Osteoblast (primary cell): ENCODE results near the gene SYNGR4. TPM values are rescaled to one million over a fixed set of nuclear protein-coding genes. Genes with fewer than 3 reads are reported as not detected.

Experiments used
- DNase-seq: peaks from one replicate; pipeline ENCODE4 v3.0.0; 2011; ENCODE audit warnings: low spot score, mixed read lengths; ENCODE audit not compliant: insufficient read length; ENCODE audit errors: missing footprints
- H2AFZ ChIP-seq: 2 replicates; pipeline ENCODE4 v1.6.0; 2011; ENCODE audit warnings: mild to moderate bottlenecking, low read length
- H3K27ac ChIP-seq: 2 replicates; pipeline ENCODE4 v1.5.1; 2011; ENCODE audit warnings: mild to moderate bottlenecking, low read depth, low read length, moderate library complexity
- H3K27me3 ChIP-seq: 2 replicates; pipeline ENCODE4 v1.6.0; 2012; ENCODE audit warnings: mild to moderate bottlenecking, control low read depth, inconsistent platforms, low read length, moderate library complexity; ENCODE audit not compliant: insufficient read depth
- H3K36me3 ChIP-seq: 2 replicates; pipeline ENCODE4 v1.5.1; 2011; ENCODE audit warnings: mild to moderate bottlenecking, low read length, control low read depth, moderate library complexity; ENCODE audit not compliant: insufficient read depth
- H3K4me1 ChIP-seq: 2 replicates; pipeline ENCODE4 v1.5.1; 2011; ENCODE audit warnings: mild to moderate bottlenecking, low read length, control low read depth, moderate library complexity; ENCODE audit not compliant: insufficient read depth
- H3K4me2 ChIP-seq: 2 replicates; pipeline ENCODE4 v1.6.0; 2011; ENCODE audit warnings: mild to moderate bottlenecking, low read length; ENCODE audit not compliant: insufficient read depth
- H3K4me3 ChIP-seq: fragments of 200-600 bp; sonication (generic); 3 replicates; pipeline ENCODE4 v1.5.1; 2012; ENCODE audit warnings: mild to moderate bottlenecking, low read length, inconsistent platforms; ENCODE audit not compliant: insufficient read depth
- H3K79me2 ChIP-seq: 2 replicates; pipeline ENCODE4 v1.6.0; 2012; ENCODE audit warnings: mild to moderate bottlenecking, low read length, control low read depth, inconsistent platforms; ENCODE audit not compliant: insufficient read depth
- H3K9me3 ChIP-seq: 2 replicates; pipeline ENCODE4 v1.5.1; 2011; ENCODE audit warnings: low read depth, low read length, control low read depth
- H4K20me1 ChIP-seq: 2 replicates; pipeline ENCODE4 v1.6.0; 2012; ENCODE audit warnings: mild to moderate bottlenecking, low read length, control low read depth; ENCODE audit not compliant: insufficient read depth
- total RNA-seq: library from RNA; depleted of rRNA; stranded (reverse); fragments of >200 nt; gene quantifications from 2 replicates; pipeline ENCODE4 v1.2.3, GENCODE V29; 2012
- TF ChIP-seq, protein P1 (sequence below): IDR thresholded peaks from 2 replicates; pipeline ENCODE4 v1.5.1; 2011; ENCODE audit warnings: mild to moderate bottlenecking, low read depth, low read length, moderate library complexity; ENCODE audit errors: extremely low read depth

The SYNGR4 gene
- total RNA-seq, 1 donor, result not detected

- Histone ChIP-seq H3K79me2 (no peaks in the 10 kb centered on the region), H2AFZ (no peak overlapping the region), H3K27ac (no peak overlapping the region), H3K9me3 (no peaks in the 10 kb centered on the region), H3K4me1 (peaks cover 5% of the 10 kb centered on the region), H3K4me2 (no peak overlapping the region), H3K4me3 (no peak overlapping the region), H3K36me3 (no peaks in the 10 kb centered on the region), H3K27me3 (peaks cover 3% of the 10 kb centered on the region), H4K20me1 (no peaks in the 10 kb centered on the region)
- DNase-seq, result no peak
- TF ChIP-seq, protein P1, sequence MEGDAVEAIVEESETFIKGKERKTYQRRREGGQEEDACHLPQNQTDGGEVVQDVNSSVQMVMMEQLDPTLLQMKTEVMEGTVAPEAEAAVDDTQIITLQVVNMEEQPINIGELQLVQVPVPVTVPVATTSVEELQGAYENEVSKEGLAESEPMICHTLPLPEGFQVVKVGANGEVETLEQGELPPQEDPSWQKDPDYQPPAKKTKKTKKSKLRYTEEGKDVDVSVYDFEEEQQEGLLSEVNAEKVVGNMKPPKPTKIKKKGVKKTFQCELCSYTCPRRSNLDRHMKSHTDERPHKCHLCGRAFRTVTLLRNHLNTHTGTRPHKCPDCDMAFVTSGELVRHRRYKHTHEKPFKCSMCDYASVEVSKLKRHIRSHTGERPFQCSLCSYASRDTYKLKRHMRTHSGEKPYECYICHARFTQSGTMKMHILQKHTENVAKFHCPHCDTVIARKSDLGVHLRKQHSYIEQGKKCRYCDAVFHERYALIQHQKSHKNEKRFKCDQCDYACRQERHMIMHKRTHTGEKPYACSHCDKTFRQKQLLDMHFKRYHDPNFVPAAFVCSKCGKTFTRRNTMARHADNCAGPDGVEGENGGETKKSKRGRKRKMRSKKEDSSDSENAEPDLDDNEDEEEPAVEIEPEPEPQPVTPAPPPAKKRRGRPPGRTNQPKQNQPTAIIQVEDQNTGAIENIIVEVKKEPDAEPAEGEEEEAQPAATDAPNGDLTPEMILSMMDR, result no peak
Measured at GRCh38 chr19:48415806-48416221, 51.6 kb downstream of the SYNGR4 start.

- DNase-seq, result no peak
Measured at GRCh38 chr19:48417421-48417820, 53.3 kb downstream of the SYNGR4 start.

DNA sequence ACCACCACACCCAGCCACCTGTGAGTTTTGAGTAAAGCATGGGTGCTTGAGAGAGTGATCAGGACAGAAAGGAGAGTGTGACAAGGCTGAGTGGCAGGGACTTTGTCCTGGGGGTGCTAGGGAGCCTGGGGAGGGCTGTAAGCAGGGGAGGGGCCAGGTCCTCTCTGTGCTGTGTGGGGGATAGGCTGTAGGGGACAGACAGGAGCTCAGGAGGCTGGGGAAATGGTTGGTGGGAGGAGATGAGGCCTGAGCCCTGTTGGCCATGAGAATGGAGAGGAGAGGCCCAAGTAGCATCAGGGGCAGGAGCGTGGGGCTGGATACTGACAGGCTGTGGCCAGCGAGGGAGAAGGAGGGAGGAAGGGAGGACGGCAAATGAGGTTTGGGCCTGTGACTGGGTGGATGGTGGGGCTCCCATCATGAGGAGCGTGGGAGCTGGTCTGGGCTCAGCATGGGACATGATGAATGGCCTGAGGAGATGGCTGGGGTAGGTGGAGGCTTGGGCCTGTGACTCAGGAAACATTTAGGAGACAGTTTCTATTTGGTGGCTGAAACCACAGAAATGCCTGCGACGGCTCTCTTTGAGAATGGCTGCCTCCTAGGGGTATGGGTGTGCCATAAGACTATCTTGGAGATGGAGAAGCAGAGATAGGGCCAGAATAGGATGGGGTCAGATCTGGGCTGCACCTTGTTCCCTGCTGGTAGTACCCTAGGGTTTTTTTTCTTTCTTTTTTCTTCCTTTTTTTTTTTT, 54.3 kb downstream of the SYNGR4 start:
- Histone ChIP-seq H3K27ac (no peak overlapping the region), H4K20me1 (no peaks in the 10 kb centered on the region), H2AFZ (peak overlapping the region; percentile 1), H3K4me3 (no peak overlapping the region), H3K4me2 (no peak overlapping the region), H3K4me1 (peaks cover 5% of the 10 kb centered on the region), H3K9me3 (no peaks in the 10 kb centered on the region), H3K27me3 (peaks cover 2% of the 10 kb centered on the region), H3K36me3 (no peaks in the 10 kb centered on the region), H3K79me2 (no peaks in the 10 kb centered on the region)
- peak; percentile 67 for DNase-seq
- TF ChIP-seq, protein P1, result peak; percentile 23

More at GRCh38 chr19:48417421-48417820, 53.3 kb downstream of the SYNGR4 start:
- peaks cover 5% of the 10 kb centered on the region for H3K4me1 ChIP-seq
- H4K20me1 ChIP-seq, result no peaks in the 10 kb centered on the region
- peaks cover 3% of the 10 kb centered on the region for H3K27me3 ChIP-seq
- H3K4me2 ChIP-seq, result no peak overlapping the region
- H3K4me3 ChIP-seq, result no peak overlapping the region
- no peaks in the 10 kb centered on the region for H3K9me3 ChIP-seq
- TF ChIP-seq, protein P1, result no peak
- no peak overlapping the region for H2AFZ ChIP-seq
- no peaks in the 10 kb centered on the region for H3K36me3 ChIP-seq
- no peaks in the 10 kb centered on the region for H3K79me2 ChIP-seq
- H3K27ac ChIP-seq, result no peak overlapping the region

GRCh38 chr19:48419158-48419920, 55.2 kb downstream of the SYNGR4 start:
- H3K4me2 ChIP-seq, result peak overlapping the region; percentile 48
- peak; percentile 88 for DNase-seq
- H3K79me2 ChIP-seq, result no peaks in the 10 kb centered on the region
- no peaks in the 10 kb centered on the region for H3K27me3 ChIP-seq
- H4K20me1 ChIP-seq, result no peaks in the 10 kb centered on the region
- H2AFZ ChIP-seq, result peak overlapping the region; percentile 45
- no peak overlapping the region for H3K4me3 ChIP-seq
- H3K9me3 ChIP-seq, result no peaks in the 10 kb centered on the region
- H3K36me3 ChIP-seq, result no peaks in the 10 kb centered on the region
- peaks cover 5% of the 10 kb centered on the region for H3K4me1 ChIP-seq
- H3K27ac ChIP-seq, result no peak overlapping the region
- TF ChIP-seq, protein P1, result no peak
